GM21786 (cell line): ENCODE results near the gene MTOR.

Experiments
- ATAC-seq: cut with Tn5 transposase; IDR thresholded peaks from one replicate; pipeline ENCODE4 v1.9.1; 2021; ENCODE audit not compliant: unreplicated experiment

MTOR gene

GRCh38 chr1:11153184-11153583 lies 109.2 kb downstream of the MTOR start:
- no peak for ATAC-seq

DNA sequence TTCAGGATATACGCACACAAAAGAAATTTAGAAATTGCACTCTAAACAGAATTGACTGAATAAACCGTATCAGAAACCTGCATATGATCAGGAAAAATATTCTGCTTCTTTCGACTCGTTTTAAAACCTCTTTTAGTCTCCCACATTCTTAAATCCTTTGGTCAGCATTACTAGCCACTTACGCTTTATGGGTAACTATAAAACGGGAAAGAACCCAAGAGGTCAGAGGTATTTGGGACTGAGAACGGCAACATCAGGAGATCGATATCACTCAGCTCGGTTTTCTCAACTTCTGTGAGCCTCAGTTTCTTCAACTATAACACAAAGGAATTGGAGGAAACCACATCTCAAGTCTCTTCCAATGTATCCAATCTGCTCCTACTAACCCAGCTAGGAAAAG lies 109.6 kb downstream of the MTOR start:
- no peak for ATAC-seq

- ATAC-seq = no peak
Measured at GRCh38 chr1:11151826-11152612, 110.3 kb downstream of the MTOR start.

DNA sequence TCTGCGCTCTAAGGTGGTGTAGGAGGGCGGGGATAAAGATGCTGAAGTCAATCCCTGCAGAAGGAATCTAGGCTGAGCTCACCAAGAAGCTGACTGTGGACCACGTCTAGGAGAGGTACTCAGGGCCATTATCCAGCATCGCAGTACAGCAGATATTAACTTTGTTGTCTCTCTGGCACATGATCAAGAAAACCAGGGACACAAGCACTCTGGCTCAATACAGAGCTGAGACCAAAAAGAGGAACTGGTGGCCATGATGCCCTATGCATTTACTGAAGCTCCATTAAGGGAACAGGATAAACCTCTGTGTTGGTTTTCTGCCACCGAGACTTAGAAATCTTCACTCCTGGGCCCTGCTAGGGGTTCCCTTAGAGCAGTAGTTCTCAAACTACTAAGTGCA lies 111.2 kb downstream of the MTOR start:
- ATAC-seq = no peak

GRCh38 chr1:11150326-11150725 lies 112.0 kb downstream of the MTOR start:
- no peak for ATAC-seq

GRCh38 chr1:11147197-11147770 lies 115.1 kb downstream of the MTOR start:
- ATAC-seq = no peak

GRCh38 chr1:11145741-11146140 lies 116.6 kb downstream of the MTOR start:
- ATAC-seq = no peak

GRCh38 chr1:11144570-11145256 lies 117.6 kb downstream of the MTOR start:
- no peak for ATAC-seq

DNA sequence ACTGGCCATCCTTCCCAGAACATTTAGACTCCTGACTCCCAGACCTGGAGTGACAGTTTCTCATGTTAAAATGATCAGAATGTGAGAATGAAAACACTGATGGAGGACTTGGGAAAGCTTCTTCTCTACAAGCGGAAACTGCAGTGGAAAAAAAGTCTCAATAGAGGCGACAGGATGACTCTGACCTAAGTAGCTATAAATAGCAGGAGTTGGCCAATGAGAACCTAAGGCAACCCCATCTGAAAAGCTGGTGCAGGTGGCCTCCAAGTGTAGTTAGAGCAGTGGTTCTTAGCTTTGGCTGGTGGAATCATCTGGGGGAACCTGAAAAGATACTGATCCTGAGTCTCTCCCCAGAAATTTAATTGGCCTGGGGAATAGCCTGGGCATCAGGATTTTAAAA lies 118.4 kb downstream of the MTOR start:
- no peak for ATAC-seq

DNA sequence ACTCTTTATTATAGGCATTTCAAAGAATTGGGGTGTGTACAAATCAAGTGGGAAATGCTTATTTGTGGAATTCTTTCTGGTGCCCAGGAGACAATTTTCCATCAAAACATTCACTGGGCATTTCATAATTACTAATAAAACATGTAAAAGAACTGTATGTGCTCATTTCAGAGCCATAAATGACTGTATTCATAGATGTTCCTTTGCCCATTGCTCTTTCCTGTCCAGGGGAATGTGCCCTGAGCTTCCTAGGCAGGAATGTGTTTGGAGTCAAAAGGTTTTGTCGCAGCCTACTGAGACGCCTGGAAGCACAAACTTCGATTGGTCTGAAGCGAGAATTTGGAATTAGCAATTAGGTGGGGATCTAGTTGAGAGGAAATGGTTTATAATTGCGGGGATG lies 119.0 kb downstream of the MTOR start:
- no peak for ATAC-seq

- no peak for ATAC-seq
Measured at GRCh38 chr1:11142618-11143391, 119.5 kb downstream of the MTOR start.

GRCh38 chr1:11138952-11139351 lies 123.4 kb downstream of the MTOR start:
- no peak for ATAC-seq

DNA sequence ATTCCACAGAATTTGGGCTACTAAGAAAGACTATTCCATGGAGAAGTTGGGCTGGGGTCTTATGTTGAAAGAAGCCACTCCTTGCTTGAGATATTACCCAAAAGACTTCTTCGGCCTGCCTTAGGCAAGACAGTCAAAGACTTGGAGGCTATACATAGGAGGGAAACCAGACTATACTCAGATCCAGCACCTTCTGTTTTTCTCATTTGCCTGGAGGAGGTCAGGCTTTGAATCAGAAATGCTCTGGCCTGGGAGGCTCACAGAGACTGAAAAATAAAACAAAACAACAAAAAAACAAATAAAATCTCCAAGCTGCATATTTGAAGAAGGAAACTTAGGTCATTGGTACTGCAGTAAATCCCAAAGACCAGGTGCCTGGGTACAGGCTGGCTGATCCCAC lies 124.3 kb downstream of the MTOR start:
- no peak for ATAC-seq

- no peak for ATAC-seq
Measured at GRCh38 chr1:11134898-11135266, 127.5 kb downstream of the MTOR start.

DNA sequence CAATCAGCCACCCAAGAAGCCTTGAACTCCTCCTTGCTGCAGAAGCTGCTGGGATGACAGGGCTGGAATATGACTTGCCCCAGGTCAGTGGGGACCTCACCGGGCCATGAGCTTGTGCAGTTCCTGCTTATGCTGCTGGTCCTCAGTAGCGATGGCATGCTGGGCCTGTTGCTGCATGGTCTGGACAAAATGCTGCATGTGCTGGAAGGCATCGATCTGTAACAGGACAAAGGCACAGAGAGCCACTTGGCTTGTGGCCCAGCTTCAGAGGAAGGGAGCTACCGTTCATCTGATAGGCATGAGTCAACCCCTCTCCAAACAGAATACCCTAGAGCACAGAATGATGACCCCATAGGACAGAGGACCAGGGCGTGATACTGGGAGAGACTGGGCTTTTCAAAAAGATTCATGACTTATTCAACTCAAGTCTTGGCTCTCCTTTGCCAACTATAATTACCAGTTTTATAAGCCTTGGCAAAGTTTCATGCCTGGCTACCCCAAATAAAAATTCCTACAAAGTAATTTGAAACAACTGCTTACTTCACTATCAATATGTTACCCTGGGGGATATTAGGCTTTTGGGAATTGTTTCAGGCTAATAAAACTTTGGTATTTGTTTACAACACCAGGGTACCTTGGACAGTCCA lies 128.0 kb downstream of the MTOR start:
- no peak for ATAC-seq

DNA sequence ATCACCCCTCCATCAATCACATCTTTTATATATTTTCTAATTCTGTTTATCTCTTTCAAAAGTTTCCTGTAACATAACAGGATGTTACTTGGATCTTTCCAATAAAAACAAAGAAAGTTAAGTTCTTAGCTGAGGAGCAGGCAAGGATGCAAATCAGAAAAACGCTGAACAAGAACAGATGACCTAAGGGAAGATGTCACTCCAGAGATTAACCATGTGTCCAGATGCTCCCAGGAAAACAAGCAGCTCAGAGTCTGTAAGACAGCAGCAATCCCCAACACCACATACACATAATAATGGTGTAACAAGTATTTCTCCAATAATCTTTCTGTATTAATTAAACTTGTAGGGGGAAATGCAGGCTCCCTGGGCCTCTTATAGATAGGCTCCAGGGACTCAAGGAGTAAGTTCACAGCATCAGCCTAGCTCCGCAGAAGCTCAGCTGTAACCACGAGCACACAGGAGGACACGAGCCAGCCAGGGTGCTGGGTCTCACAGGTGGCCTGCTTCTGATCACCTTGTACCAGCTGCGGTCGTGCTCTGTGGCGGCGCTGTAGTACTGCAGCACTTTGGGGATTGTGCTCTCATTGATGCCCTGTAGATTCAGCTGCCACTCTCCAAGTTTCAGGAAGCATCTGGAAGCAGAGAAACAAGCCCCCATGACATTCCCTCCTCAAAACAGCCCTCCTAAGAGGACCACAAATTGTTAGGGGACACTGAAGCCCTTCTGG lies 129.6 kb downstream of the MTOR start:
- no peak for ATAC-seq

DNA sequence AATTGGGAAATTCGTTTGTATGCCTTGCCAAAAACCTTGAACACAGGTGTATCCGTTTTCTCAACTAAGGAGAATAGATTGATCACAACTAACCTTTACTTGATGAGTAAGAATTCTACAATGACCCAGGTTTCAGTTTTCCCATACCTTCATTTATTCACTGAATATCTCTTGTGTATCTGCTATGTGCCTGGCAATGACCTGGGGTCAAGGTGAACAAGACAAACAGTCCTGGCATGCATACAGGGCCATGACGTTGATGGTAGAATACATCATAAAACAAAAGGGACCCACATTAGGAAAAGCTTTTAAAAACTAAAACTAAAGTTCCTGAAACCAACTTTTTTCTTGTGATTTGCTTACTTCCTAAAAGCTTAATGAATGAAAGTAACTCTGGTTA lies 130.5 kb downstream of the MTOR start:
- no peak for ATAC-seq

GRCh38 chr1:11130406-11130805 lies 131.9 kb downstream of the MTOR start:
- no peak for ATAC-seq

- ATAC-seq = no peak
Measured at GRCh38 chr1:11129649-11130390, 132.5 kb downstream of the MTOR start.

DNA sequence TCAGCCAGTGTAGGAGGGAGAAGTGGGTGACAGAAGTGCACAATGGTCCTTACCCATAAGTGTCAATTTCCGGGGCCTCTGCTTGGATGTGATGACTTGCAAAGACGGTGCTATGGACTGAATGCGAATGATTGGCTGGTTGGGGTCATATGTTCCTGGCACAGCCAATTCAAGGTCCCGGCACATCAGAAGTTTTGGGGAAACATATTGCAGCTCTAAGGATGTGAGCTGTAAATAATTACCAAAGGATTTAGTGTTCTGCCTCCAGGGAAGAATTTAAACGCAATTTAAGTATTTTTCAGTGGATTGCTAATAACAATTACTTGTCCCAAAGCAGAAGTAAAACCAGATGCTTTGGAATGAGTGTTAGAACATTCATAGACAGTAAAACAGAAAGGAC lies 135.8 kb downstream of the MTOR start:
- no peak for ATAC-seq
